Neural cell (in vitro differentiated cells): ENCODE measurements around the gene ZNF850.

ENCODE experiments used
- CTCF ChIP-seq: fragments of 450-650 bp; IDR thresholded peaks from 2 replicates; pipeline ENCODE4 v1.5.1; 2014; ENCODE audit warnings: antibody characterized with exemption, mild to moderate bottlenecking, moderate library complexity; ENCODE audit not compliant: poor library complexity, severe bottlenecking
- EP300 ChIP-seq: fragments of 450-650 bp; conservative IDR thresholded peaks from 2 replicates; pipeline ENCODE4 v1.6.1; 2014; ENCODE audit warnings: antibody characterized with exemption, mild to moderate bottlenecking, moderate library complexity; ENCODE audit not compliant: poor library complexity, severe bottlenecking
- POLR2AphosphoS5 ChIP-seq: IDR thresholded peaks from 2 replicates; pipeline ENCODE4 v1.6.1; 2012
- SMC3 ChIP-seq: fragments of 450-650 bp; conservative IDR thresholded peaks from 2 replicates; pipeline ENCODE4 v1.6.1; 2014; ENCODE audit warnings: antibody characterized with exemption, mild to moderate bottlenecking, moderate library complexity; ENCODE audit not compliant: poor library complexity
- TAF1 ChIP-seq: IDR thresholded peaks from 2 replicates; pipeline ENCODE4 v1.6.1; 2012; ENCODE audit warnings: low read depth

GRCh38 chr19:36796714-36796992 is 24.0 kb upstream of the ZNF850 start:
- TF ChIP-seq TAF1 (no peak), POLR2AphosphoS5 (no peak), CTCF (no peak), EP300 (no peak), SMC3 (no peak)
